K562 (cell line): ENCODE measurements around the gene INSL3.

Source experiments
- CTCF ChIP-seq, 3 experiments: IDR thresholded peaks in 2 of 3; conservative IDR thresholded peaks in 1 of 3; 2 replicates each; pipeline ENCODE4 v1.5.1; 2011 to 2012; ENCODE audit warnings: low read length in 3 of 3, mild to moderate bottlenecking in 3 of 3, control low read depth in 2 of 3, improper control_type of control experiment in 1 of 3, inconsistent platforms in 1 of 3, low read depth in 1 of 3, mixed read lengths in 1 of 3, moderate library complexity in 1 of 3; ENCODE audit not compliant: insufficient read depth in 2 of 3
- HNRNPL ChIP-seq: fragments of 200-400 bp; formaldehyde crosslinking; IDR thresholded peaks from 2 replicates; pipeline ENCODE4 v1.6.1; 2017; ENCODE audit warnings: low read depth, mild to moderate bottlenecking, low read length
- MEIS2 ChIP-seq: fragments of 450-650 bp; IDR thresholded peaks from 2 replicates; pipeline ENCODE4 v1.6.1; 2014; ENCODE audit warnings: mild to moderate bottlenecking; ENCODE audit not compliant: partially characterized antibody
- NFXL1 ChIP-seq: fragments of 450-650 bp; formaldehyde crosslinking; IDR thresholded peaks from 2 replicates; pipeline ENCODE4 v1.4.0; 2021; ENCODE audit warnings: mild to moderate bottlenecking
- PHF8 ChIP-seq: fragments of 200-600 bp; sonication (generic); IDR thresholded peaks from 2 replicates; pipeline ENCODE4 v1.6.1; 2012; ENCODE audit warnings: mixed run types, mild to moderate bottlenecking, inconsistent platforms, low read length, moderate library complexity, borderline replicate concordance
- POLR2A ChIP-seq: fragments of 450-650 bp; conservative IDR thresholded peaks from 2 replicates; pipeline ENCODE4 v1.6.1; 2016
- REST ChIP-seq, 2 experiments: fragments of 450-650 bp; formaldehyde crosslinking in 1 of 2; IDR thresholded peaks; 2 replicates each; pipeline versions ENCODE4 v1.4.0 to v1.6.1; 2014 to 2020; ENCODE audit warnings: mild to moderate bottlenecking in 2 of 2, borderline replicate concordance in 1 of 2, low read depth in 1 of 2
- RNF2 ChIP-seq: sonication (generic); IDR thresholded peaks from 2 replicates; pipeline ENCODE4 v1.6.1; 2016
- RREB1 ChIP-seq: fragments of 250-450 bp; sonication (Bioruptor Pico); IDR thresholded peaks from 2 replicates; pipeline ENCODE4 v1.4.0; 2020
- SNAPC5 ChIP-seq: fragments of 250-450 bp; sonication (Bioruptor Pico); IDR thresholded peaks from 2 replicates; pipeline ENCODE4 v1.8.0; 2021; ENCODE audit warnings: moderate library complexity, mild to moderate bottlenecking, inconsistent platforms
- YY1 ChIP-seq, 3 experiments: IDR thresholded peaks; 2 replicates each; pipeline ENCODE4 v1.6.1; 2011; ENCODE audit warnings: low read length in 2 of 3, mild to moderate bottlenecking in 2 of 3, moderate library complexity in 2 of 3, borderline replicate concordance in 1 of 3, control low read depth in 1 of 3, low read depth in 1 of 3; ENCODE audit not compliant: insufficient read depth in 3 of 3, insufficient replicate concordance in 2 of 3, control insufficient read depth in 1 of 3, insufficient read length in 1 of 3; ENCODE audit errors: extremely low read depth in 1 of 3
- ZBTB2 ChIP-seq: fragments of 450-650 bp; IDR thresholded peaks from 2 replicates; pipeline ENCODE4 v1.6.1; 2016; ENCODE audit warnings: antibody characterized with exemption

- no peak for TF ChIP-seq CTCF (IDR thresholded peaks at IDR 0.05 in 2 of 3, conservative IDR thresholded peaks at IDR 0.05 in 1 of 3; ENCODE audit: insufficient read depth in 2 of 3, low read depth in 1 of 3, low read length in 3 of 3)
- no peak for TF ChIP-seq REST (IDR thresholded peaks at IDR 0.05; ENCODE audit: borderline replicate concordance)
- TF ChIP-seq REST (CRISPR knock-in tag; IDR thresholded peaks at IDR 0.05; ENCODE audit: low read depth): no peak
- TF ChIP-seq RNF2: no peak
- TF ChIP-seq PHF8: no peak
- no peak for TF ChIP-seq SNAPC5
- no peak for TF ChIP-seq MEIS2
- no peak for TF ChIP-seq NFXL1 (CRISPR knock-in tag)
- no peak for TF ChIP-seq RREB1 (CRISPR knock-in tag)
- no peak for TF ChIP-seq POLR2A
- TF ChIP-seq HNRNPL: no peak
- no peak for TF ChIP-seq YY1 (IDR thresholded peaks at IDR 0.05; ENCODE audit: borderline replicate concordance in 1 of 3, control insufficient read depth in 1 of 3, extremely low read depth in 1 of 3, insufficient read depth in 3 of 3, insufficient read length in 1 of 3, insufficient replicate concordance in 2 of 3, low read depth in 1 of 3, low read length in 2 of 3)
- TF ChIP-seq ZBTB2: no peak
These were observed 23.7 kb downstream of the INSL3 start for GRCh38 chr19:17797424-17798201.
